GM12878 (cell line): Measurements from ENCODE around the gene LENG9. TPM values are rescaled to one million over a fixed set of nuclear protein-coding genes. Genes with fewer than 3 reads are reported as not detected.

Source experiments
- ATAC-seq: fragments of 200-7000 bp; cut with Tn5 transposase; 3 replicates; pipeline ENCODE4 v1.9.1; 2020; ENCODE audit warnings: mild to moderate bottlenecking, moderate library complexity
- BruUV-seq: library from RNA; stranded (reverse); fragments of 400-500 nt; replicated peaks from 2 replicates; lab custom pipeline; 2021; lab: Mats Ljungman, UMichigan
- CTCF ChIA-PET: fragments of 300-600 bp; sonication (Branson Sonifier 250); formaldehyde crosslinking; extraction: SDS; loops from one replicate; lab custom pipeline; 2021; ENCODE audit warnings: inconsistent platforms; lab: Yijun Ruan, JAX
- POLR2A ChIA-PET: fragments of 350-600 bp; formaldehyde crosslinking; extraction: SDS; loops from one replicate; lab custom pipeline; 2021; ENCODE audit warnings: inconsistent platforms; lab: Charles Lee
- RAD21 ChIA-PET: fragments of 300-600 bp; sonication (Branson Sonifier 250); formaldehyde crosslinking; loops from one replicate; lab custom pipeline; 2023; ENCODE audit warnings: antibody characterized with exemption; ENCODE audit not compliant: unreplicated experiment; lab: Charles Lee
- SMC1A ChIA-PET: fragments of 300-600 bp; sonication (Branson Sonifier 250); formaldehyde crosslinking; loops from one replicate; lab custom pipeline; 2023; ENCODE audit not compliant: unreplicated experiment, uncharacterized antibody; lab: Charles Lee
- DNase-seq: peaks from one replicate; pipeline ENCODE4 v3.0.0-alpha.2; 2011; ENCODE audit warnings: low read depth, low spot score
- FAIRE-seq: peaks from 3 replicates; lab custom pipeline; 2011; peaks lifted over from hg19 to GRCh38; lab: Jason Lieb, UNC
- H2AFZ ChIP-seq: 2 replicates; pipeline ENCODE4 v1.6.0; 2011; ENCODE audit warnings: low read depth, low read length, control low read depth; ENCODE audit not compliant: control insufficient read depth
- H3K27ac ChIP-seq: 2 replicates; pipeline ENCODE4 v1.5.1; 2011; ENCODE audit warnings: control low read depth; ENCODE audit not compliant: control insufficient read depth, insufficient read depth
- H3K27me3 ChIP-seq, 2 experiments: replicated peaks in 1 of 2; 2 replicates each; pipeline versions ENCODE4 v1.6.0 to v1.6.1; 2011; ENCODE audit warnings: low read length in 1 of 2; ENCODE audit not compliant: control insufficient read depth in 2 of 2, insufficient read depth in 2 of 2
- H3K36me3 ChIP-seq, 2 experiments: 2 replicates each; pipeline ENCODE4 v1.5.1; 2011; ENCODE audit warnings: low read length in 1 of 2; ENCODE audit not compliant: control insufficient read depth in 2 of 2, insufficient read depth in 2 of 2
- H3K4me1 ChIP-seq: 2 replicates; pipeline ENCODE4 v1.6.1; 2011; ENCODE audit warnings: mild to moderate bottlenecking, low read length, moderate library complexity, mixed read lengths; ENCODE audit not compliant: control insufficient read depth, insufficient read depth
- H3K4me2 ChIP-seq: 2 replicates; pipeline ENCODE4 v1.6.0; 2011; ENCODE audit warnings: control low read depth; ENCODE audit not compliant: control insufficient read depth, insufficient read depth
- H3K4me3 ChIP-seq: fragments of 200-600 bp; sonication (generic); 2 replicates; pipeline ENCODE4 v1.5.1; 2016
- H3K79me2 ChIP-seq: 2 replicates; pipeline ENCODE4 v1.6.0; 2011; ENCODE audit warnings: low read length; ENCODE audit not compliant: control insufficient read depth, insufficient read depth
- H3K9ac ChIP-seq: 2 replicates; pipeline ENCODE4 v1.8.0; 2011; ENCODE audit warnings: low read length, control low read depth, mixed read lengths; ENCODE audit not compliant: control insufficient read depth, insufficient read depth
- H3K9me3 ChIP-seq: replicated peaks from 3 replicates; pipeline ENCODE4 v1.5.1; 2011; ENCODE audit warnings: mild to moderate bottlenecking, low read length; ENCODE audit not compliant: control insufficient read depth, insufficient read depth
- H4K20me1 ChIP-seq: 2 replicates; pipeline ENCODE4 v1.6.0; 2011; ENCODE audit not compliant: control insufficient read depth, insufficient read depth
- MLLT1 ChIP-seq: fragments of 450-650 bp; IDR thresholded peaks from 2 replicates; pipeline ENCODE4 v1.6.1; 2016; ENCODE audit warnings: mild to moderate bottlenecking
- MTA3 ChIP-seq: IDR thresholded peaks from 2 replicates; pipeline ENCODE4 v1.6.1; 2012; ENCODE audit warnings: low read length, inconsistent platforms, borderline replicate concordance
- NR2C1 ChIP-seq: fragments of 450-650 bp; IDR thresholded peaks from 2 replicates; pipeline ENCODE4 v1.6.1; 2017; ENCODE audit warnings: antibody characterized with exemption, mild to moderate bottlenecking, moderate library complexity
- PML ChIP-seq: IDR thresholded peaks from 2 replicates; pipeline ENCODE4 v1.6.1; 2012; ENCODE audit warnings: low read length, inconsistent platforms
- SMARCA5 ChIP-seq: fragments of 450-650 bp; IDR thresholded peaks from 2 replicates; pipeline ENCODE4 v1.6.1; 2017; ENCODE audit warnings: mild to moderate bottlenecking
- SREBF1 ChIP-seq: IDR thresholded peaks from 2 replicates; pipeline ENCODE4 v1.6.1; 2012; ENCODE audit warnings: mild to moderate bottlenecking, low read length
- WGBS: methylation state at CpG from one replicate; pipeline ENCODE4 v1.1.6; 2016; ENCODE audit warnings: low lambda C conversion rate; ENCODE audit not compliant: insufficient replicate concordance, insufficient coverage; ENCODE audit errors: missing lambda C conversion rate; 5-methylcytosine and 5-hydroxymethylcytosine counted together
- in situ Hi-C: fragments of 300-500 bp; cut with MboI; formaldehyde crosslinking; loops from 9 replicates; pipeline ENCODE4 v1.14.3; 2018; ENCODE audit warnings: mixed read lengths
- intact Hi-C: fragments of 100-400 bp; cut with micrococcal nuclease; formaldehyde crosslinking; loops from one replicate; pipeline ENCODE4 v1.14.2; 2022; ENCODE audit not compliant: unreplicated experiment
- polyA plus RNA-seq, 11 experiments: library from polyadenylated mRNA; depleted of rRNA in 4 of 11; unstranded in 6 of 11; stranded (reverse) in 5 of 11; fragments of >200 nt; fragmentation: Nextera tagmentation in 4 of 11; fragmentation: Illumina TruSeq in 1 of 11; extraction: Ambion mirVana in 4 of 11; extraction: Trizol in 1 of 11; gene quantifications; 1 replicate in 1 of 11; 2 replicates in 10 of 11; pipeline versions ENCODE4 v1.2.1 to v1.2.3, GENCODE V29; 2011 to 2016; ENCODE audit warnings: inconsistent platforms in 2 of 11, missing spikeins in 2 of 11, low read depth in 1 of 11
- total RNA-seq, 4 experiments: library from RNA; depleted of rRNA in 3 of 4; stranded (reverse); fragments of >200 nt in 3 of 4; fragmentation: Illumina TruSeq in 1 of 4; extraction: Trizol in 1 of 4; gene quantifications; 2 replicates each; pipeline versions ENCODE4 v1.2.1 to v1.2.3, GENCODE V29; 2013 to 2021
- TF ChIP-seq, protein P1 (sequence below): IDR thresholded peaks from 2 replicates; pipeline ENCODE4 v1.6.1; 2011; ENCODE audit warnings: low read depth, mild to moderate bottlenecking, low read length, moderate library complexity, borderline replicate concordance; ENCODE audit errors: extremely low read depth
- TF ChIP-seq, protein P2 (sequence below): IDR thresholded peaks from 2 replicates; pipeline ENCODE4 v1.6.1; 2011; ENCODE audit warnings: low read depth, low read length, improper control_type of control experiment, borderline replicate concordance

The LENG9 gene
- total and polyA plus RNA-seq, 10 of the 15 experiments (the other 5 are each of a cell fraction or from before 2014, with no cell fraction given) = 0.09 to 2.9 (median 0.76) TPM; not detected in 1

GRCh38 chr19:54421521-54421920 lies 42.1 kb downstream of the LENG9 start:
- H3K9me3 ChIP-seq = no peaks in the 10 kb centered on the region

More at GRCh38 chr19:54421521-54421920, 42.1 kb downstream of the LENG9 start:
- DNase-seq (no peak), ATAC-seq (no peak), FAIRE-seq (no peak)
- TF ChIP-seq MLLT1 (no peak), NR2C1 (no peak), SREBF1 (no peak), SMARCA5 (no peak), PML (no peak), MTA3 (no peak)
- TF ChIP-seq, protein P1, sequence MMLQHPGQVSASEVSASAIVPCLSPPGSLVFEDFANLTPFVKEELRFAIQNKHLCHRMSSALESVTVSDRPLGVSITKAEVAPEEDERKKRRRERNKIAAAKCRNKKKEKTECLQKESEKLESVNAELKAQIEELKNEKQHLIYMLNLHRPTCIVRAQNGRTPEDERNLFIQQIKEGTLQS = no peak
- TF ChIP-seq, protein P2, sequence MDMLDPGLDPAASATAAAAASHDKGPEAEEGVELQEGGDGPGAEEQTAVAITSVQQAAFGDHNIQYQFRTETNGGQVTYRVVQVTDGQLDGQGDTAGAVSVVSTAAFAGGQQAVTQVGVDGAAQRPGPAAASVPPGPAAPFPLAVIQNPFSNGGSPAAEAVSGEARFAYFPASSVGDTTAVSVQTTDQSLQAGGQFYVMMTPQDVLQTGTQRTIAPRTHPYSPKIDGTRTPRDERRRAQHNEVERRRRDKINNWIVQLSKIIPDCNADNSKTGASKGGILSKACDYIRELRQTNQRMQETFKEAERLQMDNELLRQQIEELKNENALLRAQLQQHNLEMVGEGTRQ = no peak
- Histone ChIP-seq H4K20me1 (no peaks in the 10 kb centered on the region), H3K4me3 (no peak overlapping the region), H3K9ac (no peak overlapping the region), H3K79me2 (no peaks in the 10 kb centered on the region), H3K4me1 (peaks cover 8% of the 10 kb centered on the region), H3K36me3 (no peaks in the 10 kb centered on the region), H2AFZ (no peak overlapping the region), H3K4me2 (no peak overlapping the region), H3K27me3 (no peaks in the 10 kb centered on the region; a peak in 2 of 4 replicates), H3K27ac (no peak overlapping the region)
- ChIA-PET RAD21 (no interaction called here), CTCF (no interaction called here), POLR2A (no interaction called here), SMC1A (no interaction called here)
- in situ Hi-C loops (no loop called here), intact Hi-C loops (no loop called here)
- 15% methylated on average over 7 of the region's 7 CpGs for WGBS
- no TSS peak for BruUV-seq
